Lower lobe of right lung (tissue), 2 donors: Measurements from ENCODE around the gene GRIK1. TPM values are rescaled to one million over a fixed set of nuclear protein-coding genes. Genes with fewer than 3 reads are reported as not detected.

Experiments used
- ATAC-seq, 2 donors: fragments of 200-7000 bp; cut with Tn5 transposase; one replicate each; pipeline ENCODE4 v1.9.1; 2020 to 2022; ENCODE audit warnings: mild to moderate bottlenecking in 2 of 2, moderate library complexity in 2 of 2
- DNase-seq: peaks from one replicate; pipeline ENCODE4 v3.0.0-alpha.2; 2020
- H3K27ac ChIP-seq: fragments of 200-600 bp; one replicate; pipeline ENCODE4 v1.8.0; 2022
- H3K27me3 ChIP-seq: fragments of 200-600 bp; one replicate; pipeline ENCODE4 v1.8.0; 2022; ENCODE audit warnings: low read depth
- H3K36me3 ChIP-seq: fragments of 200-600 bp; one replicate; pipeline ENCODE4 v1.8.0; 2022; ENCODE audit warnings: mild to moderate bottlenecking
- H3K4me1 ChIP-seq: fragments of 200-600 bp; one replicate; pipeline ENCODE4 v1.8.0; 2022
- H3K4me3 ChIP-seq: fragments of 200-600 bp; one replicate; pipeline ENCODE4 v1.8.0; 2022; ENCODE audit warnings: mild to moderate bottlenecking
- H3K9me3 ChIP-seq: fragments of 200-600 bp; one replicate; pipeline ENCODE4 v1.8.0; 2022
- intact Hi-C: fragments of 100-400 bp; cut with DNase I; formaldehyde crosslinking; loops from one replicate; pipeline ENCODE4 v1.11.0; 2022
- total RNA-seq: library from RNA; stranded (reverse); fragmentation: NEBNext Ultra II Directional; extraction: Animal tissue kit (Norgen Biotek cat#: 25700); gene quantifications from one replicate; pipeline ENCODE4 v1.2.1, GENCODE V29; 2021
- TF ChIP-seq, protein P1 (sequence below): fragments of 200-600 bp; IDR thresholded peaks from one replicate; pipeline ENCODE4 v1.8.0; 2022; ENCODE audit warnings: antibody characterized with exemption, mild to moderate bottlenecking
- donor health status: DM: no; HTN: yes; CAD: no; lungs with severe emphysema.

GRIK1 gene
- total RNA-seq, 1 donor from 2014 or later: not detected

DNA sequence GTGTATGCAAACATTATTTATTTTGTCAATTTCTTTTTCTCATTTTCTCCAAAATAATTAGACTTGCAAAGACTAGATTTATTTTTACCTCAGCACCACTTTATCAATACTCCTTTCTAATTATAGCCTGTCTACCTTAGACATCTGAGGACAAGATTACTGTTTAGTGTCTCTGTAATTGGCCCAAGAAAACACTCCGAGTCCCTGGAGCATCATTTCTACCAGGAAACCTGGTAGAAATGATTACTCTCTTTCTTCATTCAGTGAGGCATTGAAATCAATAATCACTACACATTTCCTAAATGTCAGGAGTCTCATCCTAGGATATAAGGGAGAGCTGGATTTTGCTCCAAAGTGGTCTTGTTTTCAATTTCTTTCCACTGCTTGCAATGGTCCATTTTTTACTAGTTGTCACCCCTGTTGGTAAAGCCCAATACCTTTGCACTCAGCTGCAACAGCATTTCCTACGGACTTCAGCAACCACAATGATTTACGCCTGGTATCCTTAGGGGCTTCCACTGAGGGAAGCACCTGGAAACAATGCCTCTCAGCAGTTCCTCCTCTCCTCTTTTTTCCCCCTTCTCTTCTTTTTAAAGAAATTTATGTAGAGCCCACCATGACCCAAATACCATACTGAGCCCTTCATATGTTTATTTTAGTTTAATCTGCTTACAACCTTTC is 64.6 kb downstream of the GRIK1 start:
- no peak for ATAC-seq
- Histone ChIP-seq H3K27ac (no peak overlapping the region), H3K9me3 (no peaks in the 10 kb centered on the region), H3K4me1 (no peaks in the 10 kb centered on the region), H3K36me3 (no peaks in the 10 kb centered on the region), H3K4me3 (no peak overlapping the region), H3K27me3 (no peaks in the 10 kb centered on the region)
- TF ChIP-seq, protein P1, sequence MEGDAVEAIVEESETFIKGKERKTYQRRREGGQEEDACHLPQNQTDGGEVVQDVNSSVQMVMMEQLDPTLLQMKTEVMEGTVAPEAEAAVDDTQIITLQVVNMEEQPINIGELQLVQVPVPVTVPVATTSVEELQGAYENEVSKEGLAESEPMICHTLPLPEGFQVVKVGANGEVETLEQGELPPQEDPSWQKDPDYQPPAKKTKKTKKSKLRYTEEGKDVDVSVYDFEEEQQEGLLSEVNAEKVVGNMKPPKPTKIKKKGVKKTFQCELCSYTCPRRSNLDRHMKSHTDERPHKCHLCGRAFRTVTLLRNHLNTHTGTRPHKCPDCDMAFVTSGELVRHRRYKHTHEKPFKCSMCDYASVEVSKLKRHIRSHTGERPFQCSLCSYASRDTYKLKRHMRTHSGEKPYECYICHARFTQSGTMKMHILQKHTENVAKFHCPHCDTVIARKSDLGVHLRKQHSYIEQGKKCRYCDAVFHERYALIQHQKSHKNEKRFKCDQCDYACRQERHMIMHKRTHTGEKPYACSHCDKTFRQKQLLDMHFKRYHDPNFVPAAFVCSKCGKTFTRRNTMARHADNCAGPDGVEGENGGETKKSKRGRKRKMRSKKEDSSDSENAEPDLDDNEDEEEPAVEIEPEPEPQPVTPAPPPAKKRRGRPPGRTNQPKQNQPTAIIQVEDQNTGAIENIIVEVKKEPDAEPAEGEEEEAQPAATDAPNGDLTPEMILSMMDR: no peak
- intact Hi-C loops: no loop called here
- no peak for DNase-seq

DNA sequence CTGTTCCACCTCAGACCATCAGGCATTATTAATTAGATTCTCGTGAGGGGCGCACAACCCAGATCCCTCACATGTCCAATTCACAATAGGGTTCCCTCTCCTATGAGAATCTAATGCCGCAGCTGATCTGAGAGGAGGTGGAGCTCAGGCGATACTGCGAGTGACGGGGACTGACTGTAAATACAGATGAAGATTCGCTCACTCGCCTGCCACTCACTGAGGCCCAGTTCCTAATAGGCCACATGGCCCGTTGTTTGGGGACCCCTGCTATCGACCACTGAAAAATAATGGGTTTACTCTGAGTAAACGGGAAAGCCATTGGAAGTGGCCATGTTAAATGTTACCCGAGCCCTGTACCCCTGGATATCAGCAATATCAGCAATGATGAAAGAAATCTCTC is 65.9 kb downstream of the GRIK1 start:
- H3K4me1 ChIP-seq: no peaks in the 10 kb centered on the region
- H3K27ac ChIP-seq: no peak overlapping the region
- intact Hi-C loops: no loop called here
- no peak overlapping the region for H3K4me3 ChIP-seq
- no peaks in the 10 kb centered on the region for H3K9me3 ChIP-seq
- DNase-seq: no peak
- no peaks in the 10 kb centered on the region for H3K36me3 ChIP-seq
- H3K27me3 ChIP-seq: no peaks in the 10 kb centered on the region
- ATAC-seq: no peak
- TF ChIP-seq, protein P1: no peak

DNA sequence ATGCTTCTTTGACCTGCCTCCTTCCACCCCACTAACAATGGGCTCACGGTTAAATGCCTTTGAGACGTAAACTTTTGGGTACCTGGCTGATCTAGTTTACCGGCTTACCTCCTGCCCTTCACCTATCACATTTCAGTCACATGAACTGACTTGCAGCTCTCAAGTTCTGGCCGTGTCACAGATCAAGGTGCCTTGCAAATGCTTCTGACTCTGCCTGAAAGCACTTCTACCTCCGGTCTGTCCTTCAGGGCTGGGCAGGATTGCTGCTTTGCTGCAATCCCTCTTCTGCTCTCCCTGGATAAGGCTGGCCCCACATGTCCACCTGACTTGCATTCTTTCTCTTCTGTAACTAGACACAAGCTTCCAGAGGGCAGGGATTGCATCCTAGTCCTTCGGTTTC is 69.0 kb downstream of the GRIK1 start:
- no peak for DNase-seq
- Histone ChIP-seq H3K4me1 (no peaks in the 10 kb centered on the region), H3K27me3 (no peaks in the 10 kb centered on the region), H3K4me3 (no peak overlapping the region), H3K9me3 (no peaks in the 10 kb centered on the region), H3K27ac (no peak overlapping the region), H3K36me3 (no peaks in the 10 kb centered on the region)
- intact Hi-C loops: no loop called here
- TF ChIP-seq, protein P1: no peak
- no peak for ATAC-seq

DNA sequence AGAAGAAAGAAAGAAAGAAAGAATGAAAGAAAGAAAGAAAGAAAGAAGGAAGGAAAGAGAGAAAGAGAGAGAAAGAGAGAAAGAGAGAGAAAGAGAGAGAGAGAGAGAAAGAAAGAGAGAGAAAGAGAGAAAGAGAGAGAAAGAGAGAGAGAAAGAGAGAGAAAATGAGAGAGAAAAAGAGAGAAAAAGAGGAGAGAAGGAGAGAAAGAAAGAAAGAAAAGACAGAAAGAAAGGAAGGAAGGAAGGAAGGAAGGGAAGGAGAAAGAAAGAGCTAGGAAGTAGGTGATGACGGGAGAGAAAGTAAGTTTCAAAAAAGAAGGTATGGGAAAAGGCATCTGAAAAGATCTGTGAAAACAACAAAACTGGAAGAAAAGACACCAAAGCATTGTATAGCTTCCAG is 72.0 kb downstream of the GRIK1 start:
- no peaks in the 10 kb centered on the region for H3K4me1 ChIP-seq
- no peak for ATAC-seq
- H3K4me3 ChIP-seq: no peak overlapping the region

GRCh38 chr21:29860346-29860745 is 79.5 kb downstream of the GRIK1 start:
- Histone ChIP-seq H3K27ac (no peak overlapping the region), H3K9me3 (no peaks in the 10 kb centered on the region), H3K4me1 (no peaks in the 10 kb centered on the region), H3K36me3 (no peaks in the 10 kb centered on the region), H3K27me3 (no peaks in the 10 kb centered on the region), H3K4me3 (no peak overlapping the region)
- TF ChIP-seq, protein P1: no peak
- intact Hi-C loops: no loop called here
- ATAC-seq (no peak), DNase-seq (no peak)

More for the DNA sequence above, 72.0 kb downstream of the GRIK1 start:
- intact Hi-C loops: no loop called here
- TF ChIP-seq, protein P1: no peak
- H3K27ac ChIP-seq: no peak overlapping the region
- H3K27me3 ChIP-seq: no peaks in the 10 kb centered on the region
- no peak for DNase-seq
- H3K36me3 ChIP-seq: no peaks in the 10 kb centered on the region
- H3K9me3 ChIP-seq: no peaks in the 10 kb centered on the region
